Spinal cord (tissue), 10 donors: Measurements from ENCODE around the gene CLK1. TPM values are rescaled to one million over a fixed set of nuclear protein-coding genes. Genes with fewer than 3 reads are reported as not detected.

Source experiments
- DNase-seq, 6 donors: peaks; one replicate each; pipeline versions ENCODE4 v3.0.0 to v3.0.0-alpha.2; 2013 to 2015; ENCODE audit warnings: low spot score in 6 of 6, low read depth in 4 of 6
- H3K27ac ChIP-seq: one replicate; pipeline ENCODE4 v1.5.1; 2013; ENCODE audit warnings: low read depth, low read length, control low read depth
- H3K27me3 ChIP-seq: one replicate; pipeline ENCODE4 v1.6.1; 2013; ENCODE audit warnings: low read length; ENCODE audit not compliant: control insufficient read depth, insufficient read depth
- H3K36me3 ChIP-seq: one replicate; pipeline ENCODE4 v1.6.1; 2013; ENCODE audit warnings: low read length; ENCODE audit not compliant: control insufficient read depth, insufficient read depth
- H3K4me1 ChIP-seq: one replicate; pipeline ENCODE4 v1.6.1; 2013; ENCODE audit warnings: low read length; ENCODE audit not compliant: control insufficient read depth, insufficient read depth
- H3K4me3 ChIP-seq: one replicate; pipeline ENCODE4 v1.5.1; 2013; ENCODE audit warnings: low read depth, low read length, control low read depth
- H3K9me3 ChIP-seq: one replicate; pipeline ENCODE4 v1.6.1; 2013; ENCODE audit warnings: low read length; ENCODE audit not compliant: control insufficient read depth, insufficient read depth
- WGBS: methylation state at CpG from one replicate; pipeline ENCODE4 v1.1.5; 2013; ENCODE audit warnings: missing lambda C conversion rate; ENCODE audit not compliant: insufficient coverage; 5-methylcytosine and 5-hydroxymethylcytosine counted together
- polyA plus RNA-seq, 2 donors: library from polyadenylated mRNA; unstranded; fragments of 120-200 nt; gene quantifications; one replicate each; pipeline ENCODE4 v1.2.1, GENCODE V29; 2013; ENCODE audit not compliant: insufficient read length in 2 of 2
- total RNA-seq, 2 donors: library from RNA; depleted of rRNA in 1 of 2; stranded (reverse); fragments of 120-200 nt in 1 of 2; fragments of >200 nt in 1 of 2; gene quantifications; one replicate each; pipeline versions ENCODE4 v1.2.3 to v1.2.4, GENCODE V29; 2013 to 2014
- donor health status: healthy.

CLK1 gene
- total and polyA plus RNA-seq, 4 donors, result 170 to 220 (median 205) TPM

DNA sequence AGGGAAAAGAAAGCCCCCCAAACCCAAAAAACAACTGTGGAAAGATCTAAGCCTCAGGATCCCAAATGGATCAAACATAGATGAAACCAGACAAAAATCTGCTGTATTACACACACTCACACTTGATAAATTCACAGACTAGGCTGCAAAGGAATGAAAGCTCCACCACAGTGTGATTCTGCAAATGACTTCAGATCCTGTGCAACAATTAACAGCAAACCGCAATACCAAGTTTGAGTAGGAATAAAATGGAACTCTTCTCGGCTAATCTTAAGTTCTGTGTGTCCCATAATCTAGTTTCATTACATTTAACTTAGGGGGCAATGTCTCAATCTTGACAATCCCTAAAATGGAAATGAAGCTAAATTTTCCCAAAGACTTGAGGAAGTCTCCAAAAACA, 11.9 kb downstream of the CLK1 start:
- no peak for DNase-seq
- no peak overlapping the region for H3K4me3 ChIP-seq
- no CpG with 5 or more reads among the region's 2 CpGs for WGBS
- H3K36me3 ChIP-seq, result peaks cover 47% of the 10 kb centered on the region
- H3K4me1 ChIP-seq, result no peaks in the 10 kb centered on the region
- H3K27ac ChIP-seq, result no peak overlapping the region
- H3K9me3 ChIP-seq, result no peaks in the 10 kb centered on the region
- H3K27me3 ChIP-seq, result no peaks in the 10 kb centered on the region

DNA sequence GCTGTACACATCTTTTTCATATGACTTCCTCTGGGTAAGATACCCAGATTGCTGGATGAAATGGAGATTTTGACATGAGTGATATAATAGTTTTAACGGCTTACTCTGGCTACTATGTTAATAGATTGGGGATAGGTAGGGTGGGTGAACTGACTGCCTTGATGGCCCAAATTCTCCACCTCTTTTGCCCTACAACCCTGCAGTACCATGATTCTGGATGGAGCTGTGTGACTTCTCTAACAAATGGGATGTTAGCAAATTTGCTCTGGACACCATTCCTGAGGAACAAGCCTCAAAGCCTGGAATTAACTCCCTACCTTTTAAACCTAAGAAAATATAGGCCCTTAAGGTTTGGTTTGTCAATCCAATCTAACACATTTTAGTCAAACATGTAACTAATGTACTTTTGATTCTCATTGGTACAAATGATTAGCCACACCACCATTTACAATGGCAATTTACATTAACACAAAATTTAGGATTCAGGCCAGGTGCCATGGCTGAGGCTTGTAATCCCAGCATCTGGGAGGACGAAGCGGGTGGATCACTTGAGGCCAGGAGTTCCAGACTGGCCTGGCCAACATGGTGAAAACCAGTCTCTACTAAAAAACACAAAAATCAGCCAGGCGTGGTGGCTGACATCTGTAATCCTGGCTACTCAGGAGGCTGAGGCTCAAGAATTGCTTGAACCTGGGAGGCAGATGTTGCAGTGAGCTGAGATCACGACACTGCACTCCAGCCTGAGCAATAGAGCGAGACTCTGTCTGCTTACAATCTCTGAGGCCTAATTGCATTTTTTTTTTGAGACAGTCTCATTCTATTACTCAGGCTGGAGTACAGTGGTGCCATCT, 12.8 kb downstream of the CLK1 start:
- H3K4me3 ChIP-seq, result no peak overlapping the region
- 89% methylated on average over 5 of the region's 6 CpGs for WGBS
- H3K9me3 ChIP-seq, result no peaks in the 10 kb centered on the region
- no peak overlapping the region for H3K27ac ChIP-seq
- peaks cover 42% of the 10 kb centered on the region for H3K36me3 ChIP-seq
- no peaks in the 10 kb centered on the region for H3K4me1 ChIP-seq
- no peak for DNase-seq
- H3K27me3 ChIP-seq, result no peaks in the 10 kb centered on the region

GRCh38 chr2:200850512-200851256, 13.8 kb downstream of the CLK1 start:
- no peak overlapping the region for H3K4me3 ChIP-seq
- no peak for DNase-seq
- H3K27me3 ChIP-seq, result no peaks in the 10 kb centered on the region
- H3K36me3 ChIP-seq, result peaks cover 32% of the 10 kb centered on the region
- H3K4me1 ChIP-seq, result no peaks in the 10 kb centered on the region
- no peaks in the 10 kb centered on the region for H3K9me3 ChIP-seq
- WGBS, result 88% methylated on average over 13 of the region's 14 CpGs
- no peak overlapping the region for H3K27ac ChIP-seq

- no CpG with 5 or more reads among the region's 4 CpGs for WGBS
- H3K36me3 ChIP-seq, result peaks cover 11% of the 10 kb centered on the region
- H3K27me3 ChIP-seq, result no peaks in the 10 kb centered on the region
- no peak for DNase-seq
- H3K4me1 ChIP-seq, result no peaks in the 10 kb centered on the region
- H3K9me3 ChIP-seq, result no peaks in the 10 kb centered on the region
- H3K27ac ChIP-seq, result no peak overlapping the region
- no peak overlapping the region for H3K4me3 ChIP-seq
Observed at GRCh38 chr2:200847939-200848338, 16.5 kb downstream of the CLK1 start.

DNA sequence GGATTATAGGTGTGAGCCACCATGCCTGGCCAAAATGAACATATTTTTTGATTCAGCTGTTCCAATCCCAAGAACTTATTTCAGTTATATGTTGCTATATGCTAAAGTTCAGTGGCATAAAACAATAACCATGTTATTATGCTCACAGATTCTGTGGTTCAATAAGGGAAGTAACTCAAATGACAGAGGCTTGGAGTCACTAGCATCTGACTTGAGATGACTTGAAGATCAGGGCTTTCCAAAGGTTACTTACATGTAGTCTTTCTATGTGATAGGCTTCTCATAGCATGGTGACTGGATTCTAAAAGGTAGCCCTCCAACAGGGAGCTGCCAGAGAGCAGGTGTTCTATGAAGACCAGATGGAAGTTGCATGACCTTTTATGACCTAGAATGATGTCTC, 17.2 kb downstream of the CLK1 start:
- no peaks in the 10 kb centered on the region for H3K9me3 ChIP-seq
- no peak for DNase-seq
- H3K27ac ChIP-seq, result no peak overlapping the region
- H3K4me3 ChIP-seq, result no peak overlapping the region
- no peaks in the 10 kb centered on the region for H3K27me3 ChIP-seq
- peaks cover 6% of the 10 kb centered on the region for H3K36me3 ChIP-seq
- H3K4me1 ChIP-seq, result no peaks in the 10 kb centered on the region

GRCh38 chr2:200845669-200846325, 18.7 kb downstream of the CLK1 start:
- 95% methylated on average over 7 of the region's 10 CpGs for WGBS
- no peaks in the 10 kb centered on the region for H3K27me3 ChIP-seq
- no peaks in the 10 kb centered on the region for H3K4me1 ChIP-seq
- DNase-seq, result no peak
- no peaks in the 10 kb centered on the region for H3K9me3 ChIP-seq
- no peak overlapping the region for H3K4me3 ChIP-seq
- no peaks in the 10 kb centered on the region for H3K36me3 ChIP-seq
- H3K27ac ChIP-seq, result no peak overlapping the region

- DNase-seq, result no peak
- no peak overlapping the region for H3K27ac ChIP-seq
- H3K9me3 ChIP-seq, result no peaks in the 10 kb centered on the region
- H3K4me3 ChIP-seq, result no peak overlapping the region
- no peaks in the 10 kb centered on the region for H3K4me1 ChIP-seq
- no peaks in the 10 kb centered on the region for H3K36me3 ChIP-seq
- H3K27me3 ChIP-seq, result no peaks in the 10 kb centered on the region
- WGBS, result 91% methylated on average over 5 of the region's 5 CpGs
Observed at GRCh38 chr2:200845194-200845593, 19.3 kb downstream of the CLK1 start.

- H3K4me1 ChIP-seq, result no peaks in the 10 kb centered on the region
- DNase-seq, result no peak
- H3K4me3 ChIP-seq, result no peak overlapping the region
- 96% methylated on average over 24 of the region's 24 CpGs for WGBS
- no peak overlapping the region for H3K27ac ChIP-seq
- H3K27me3 ChIP-seq, result no peaks in the 10 kb centered on the region
- no peaks in the 10 kb centered on the region for H3K9me3 ChIP-seq
- H3K36me3 ChIP-seq, result no peaks in the 10 kb centered on the region
Observed at GRCh38 chr2:200843993-200844948, 20.2 kb downstream of the CLK1 start.

GRCh38 chr2:200839513-200839912, 24.9 kb downstream of the CLK1 start:
- H3K9me3 ChIP-seq, result peaks cover 2% of the 10 kb centered on the region
- no peak overlapping the region for H3K27ac ChIP-seq
- no peak overlapping the region for H3K4me3 ChIP-seq
- no peaks in the 10 kb centered on the region for H3K36me3 ChIP-seq
- no peaks in the 10 kb centered on the region for H3K27me3 ChIP-seq
- no peak for DNase-seq
- no peaks in the 10 kb centered on the region for H3K4me1 ChIP-seq
- WGBS, result 89% methylated on average over 3 of the region's 3 CpGs
